ENCODE results near the gene TTC12. TPM values are rescaled to one million over a fixed set of nuclear protein-coding genes. Genes with fewer than 3 reads are reported as not detected.

TTC12 gene
- total RNA-seq, 4 donors from 2014 or later = 10.8 to 23.5 (median 17.2) TPM

DNA sequence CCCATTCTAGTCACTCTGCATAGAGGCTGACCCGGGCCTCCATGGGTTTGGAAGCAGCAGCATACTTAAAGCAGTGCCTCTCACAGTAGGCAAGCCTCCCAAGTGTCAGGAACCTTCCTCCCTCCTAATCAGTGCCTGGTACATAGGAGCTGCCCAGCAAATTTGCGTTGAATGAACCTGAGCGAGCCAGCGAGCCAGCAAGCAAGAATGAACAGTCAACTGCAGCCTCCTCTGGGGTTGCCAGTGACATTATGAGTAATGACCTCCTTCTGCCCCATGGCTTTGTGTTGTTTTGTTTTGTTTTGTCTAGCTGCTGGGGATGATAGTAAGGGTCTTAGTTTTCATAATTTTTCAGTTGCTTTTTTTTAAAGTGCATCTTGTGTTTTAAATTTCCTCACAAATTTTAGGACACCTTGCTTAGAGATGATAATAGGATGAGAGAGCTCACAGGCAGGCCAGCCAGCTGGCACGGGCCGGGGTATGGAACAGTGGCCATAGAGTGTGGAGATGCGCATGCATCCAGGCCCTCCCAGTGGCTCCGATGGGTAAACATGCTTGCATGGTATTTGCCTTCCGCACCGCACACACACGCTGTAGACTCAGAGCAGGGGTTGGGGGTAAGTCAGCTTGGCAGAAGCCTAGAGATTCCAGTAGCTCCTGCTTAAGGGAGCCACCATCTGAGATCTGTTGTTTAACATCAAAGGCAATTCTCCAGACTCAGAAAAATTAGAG, 36.1 kb downstream of the TTC12 start:
- TF ChIP-seq, protein P1, sequence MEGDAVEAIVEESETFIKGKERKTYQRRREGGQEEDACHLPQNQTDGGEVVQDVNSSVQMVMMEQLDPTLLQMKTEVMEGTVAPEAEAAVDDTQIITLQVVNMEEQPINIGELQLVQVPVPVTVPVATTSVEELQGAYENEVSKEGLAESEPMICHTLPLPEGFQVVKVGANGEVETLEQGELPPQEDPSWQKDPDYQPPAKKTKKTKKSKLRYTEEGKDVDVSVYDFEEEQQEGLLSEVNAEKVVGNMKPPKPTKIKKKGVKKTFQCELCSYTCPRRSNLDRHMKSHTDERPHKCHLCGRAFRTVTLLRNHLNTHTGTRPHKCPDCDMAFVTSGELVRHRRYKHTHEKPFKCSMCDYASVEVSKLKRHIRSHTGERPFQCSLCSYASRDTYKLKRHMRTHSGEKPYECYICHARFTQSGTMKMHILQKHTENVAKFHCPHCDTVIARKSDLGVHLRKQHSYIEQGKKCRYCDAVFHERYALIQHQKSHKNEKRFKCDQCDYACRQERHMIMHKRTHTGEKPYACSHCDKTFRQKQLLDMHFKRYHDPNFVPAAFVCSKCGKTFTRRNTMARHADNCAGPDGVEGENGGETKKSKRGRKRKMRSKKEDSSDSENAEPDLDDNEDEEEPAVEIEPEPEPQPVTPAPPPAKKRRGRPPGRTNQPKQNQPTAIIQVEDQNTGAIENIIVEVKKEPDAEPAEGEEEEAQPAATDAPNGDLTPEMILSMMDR (IDR thresholded peaks at IDR 0.05) = no peak
- TF ChIP-seq POLR2A (IDR thresholded peaks at IDR 0.05) (no peak), EP300 (IDR thresholded peaks at IDR 0.05) (no peak), POLR2AphosphoS5 (IDR thresholded peaks at IDR 0.05) (no peak)
- peaks cover 0 to 6% (median 0%) of the 10 kb centered on the region in 3 donors for H3K9me3 ChIP-seq
- no peak overlapping the region for H3K27ac ChIP-seq
- H3K27me3 ChIP-seq = no peaks in the 10 kb centered on the region
- 87 to 91% methylated on average over 6 to 9 of the region's 11 CpGs for WGBS, 2 donors (ENCODE audit: low coverage in 1 of 2)
- no peak for ATAC-seq
- H3K4me1 ChIP-seq = no peaks in the 10 kb centered on the region
- H3K4me3 ChIP-seq = no peak overlapping the region
- H3K36me3 ChIP-seq = peaks cover 0 to 80% of the 10 kb centered on the region in 2 donors

DNA sequence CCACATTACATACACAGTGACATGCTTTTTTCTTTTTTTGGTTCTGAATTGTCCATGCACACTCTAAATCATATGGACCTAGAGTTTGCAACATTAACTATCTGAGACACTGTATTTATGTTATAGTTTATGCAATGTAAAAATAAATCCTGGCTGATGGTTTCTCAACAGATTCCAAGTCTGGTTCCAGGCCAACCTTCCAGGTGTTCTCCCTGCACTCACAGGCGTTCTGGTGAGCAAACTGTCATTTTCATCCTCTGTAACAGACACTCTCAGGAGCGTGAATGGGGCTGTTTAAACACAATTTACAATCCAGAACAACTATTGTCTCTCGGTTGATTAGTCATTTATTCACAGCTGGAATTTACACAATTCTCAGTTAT, 36.7 kb downstream of the TTC12 start:
- H3K27ac ChIP-seq = no peak overlapping the region
- 43 to 50% methylated on average over 2 to 3 of the region's 3 CpGs for WGBS, 2 donors (ENCODE audit: low coverage in 1 of 2)
- ATAC-seq = no peak

DNA sequence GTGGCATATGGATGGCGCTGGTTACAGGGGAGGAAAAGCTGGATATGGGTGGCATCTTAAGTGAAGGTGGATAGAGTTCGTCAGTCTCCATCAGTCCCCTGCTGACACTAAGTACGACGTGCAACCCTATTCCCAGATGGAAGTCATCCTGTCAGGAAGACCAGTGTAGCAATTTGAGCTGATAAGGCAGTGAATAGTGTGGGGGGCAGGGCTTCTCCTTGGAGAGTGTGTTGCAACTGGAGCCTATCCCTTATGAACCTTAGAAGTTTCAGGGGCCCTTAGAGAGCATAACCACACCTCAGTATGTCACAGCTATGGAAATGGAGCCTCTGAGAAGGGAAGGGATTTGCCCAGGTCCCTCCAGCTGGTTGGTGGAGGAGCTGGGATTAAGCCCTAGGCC, 37.1 kb downstream of the TTC12 start:
- peaks cover 0 to 82% of the 10 kb centered on the region in 2 donors for H3K36me3 ChIP-seq
- TF ChIP-seq, protein P1 (IDR thresholded peaks at IDR 0.05) = no peak
- TF ChIP-seq POLR2A (IDR thresholded peaks at IDR 0.05) (no peak), EP300 (IDR thresholded peaks at IDR 0.05) (no peak), POLR2AphosphoS5 (IDR thresholded peaks at IDR 0.05) (no peak)
- no peak for ATAC-seq

More for the DNA sequence above, 36.7 kb downstream of the TTC12 start:
- peaks cover 0 to 7% (median under 1%) of the 10 kb centered on the region in 3 donors for H3K9me3 ChIP-seq
- TF ChIP-seq POLR2AphosphoS5 (IDR thresholded peaks at IDR 0.05) = no peak
- no peak for TF ChIP-seq EP300 (IDR thresholded peaks at IDR 0.05)
- TF ChIP-seq, protein P1 (IDR thresholded peaks at IDR 0.05) = no peak
- TF ChIP-seq POLR2A (IDR thresholded peaks at IDR 0.05) = no peak
- H3K4me3 ChIP-seq = no peak overlapping the region
- H3K4me1 ChIP-seq = no peaks in the 10 kb centered on the region
- no peaks in the 10 kb centered on the region for H3K27me3 ChIP-seq
- peaks cover 0 to 80% of the 10 kb centered on the region in 2 donors for H3K36me3 ChIP-seq

DNA sequence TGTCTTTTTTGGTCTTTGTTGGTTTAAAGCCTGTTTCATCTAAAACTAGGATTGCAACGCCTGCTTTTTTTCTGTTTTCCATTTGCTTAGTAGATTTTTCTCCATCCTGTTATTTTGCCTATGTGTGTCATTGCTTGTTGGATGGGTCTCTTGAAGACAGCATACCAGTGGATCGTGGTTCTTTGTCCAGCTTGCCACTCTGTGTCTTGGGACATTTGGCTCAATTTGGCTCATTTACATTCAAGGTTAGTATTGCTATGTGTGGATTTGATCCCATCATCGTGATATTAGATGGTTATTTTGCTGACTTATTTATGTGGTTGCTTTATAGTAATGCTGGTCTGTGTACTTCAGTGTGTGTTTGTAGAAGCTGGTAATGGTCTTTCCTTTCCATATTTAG, 41.8 kb downstream of the TTC12 start:
- ATAC-seq = no peak
- Histone ChIP-seq H3K4me1 (no peaks in the 10 kb centered on the region), H3K27ac (no peak overlapping the region), H3K9me3 (peaks cover 0 to 16% (median 2%) of the 10 kb centered on the region in 3 donors), H3K27me3 (no peaks in the 10 kb centered on the region), H3K4me3 (no peak overlapping the region), H3K36me3 (peaks cover 0 to 98% of the 10 kb centered on the region in 2 donors)
- WGBS, 2 donors (ENCODE audit: low coverage in 1 of 2) = 89 to 97% methylated on average over 3 of the region's 3 CpGs
- TF ChIP-seq, protein P1 (IDR thresholded peaks at IDR 0.05) = no peak
- TF ChIP-seq EP300 (IDR thresholded peaks at IDR 0.05) (no peak), POLR2AphosphoS5 (IDR thresholded peaks at IDR 0.05) (no peak)

More for the DNA sequence above, 37.1 kb downstream of the TTC12 start:
- H3K4me1 ChIP-seq = no peaks in the 10 kb centered on the region
- H3K9me3 ChIP-seq = peaks cover 0 to 11% (median 2%) of the 10 kb centered on the region in 3 donors
- no peak overlapping the region for H3K27ac ChIP-seq
- no peaks in the 10 kb centered on the region for H3K27me3 ChIP-seq
- WGBS, 2 donors (ENCODE audit: low coverage in 1 of 2) = 68 to 84% methylated on average over 4 of the region's 4 CpGs
- no peak overlapping the region for H3K4me3 ChIP-seq

DNA sequence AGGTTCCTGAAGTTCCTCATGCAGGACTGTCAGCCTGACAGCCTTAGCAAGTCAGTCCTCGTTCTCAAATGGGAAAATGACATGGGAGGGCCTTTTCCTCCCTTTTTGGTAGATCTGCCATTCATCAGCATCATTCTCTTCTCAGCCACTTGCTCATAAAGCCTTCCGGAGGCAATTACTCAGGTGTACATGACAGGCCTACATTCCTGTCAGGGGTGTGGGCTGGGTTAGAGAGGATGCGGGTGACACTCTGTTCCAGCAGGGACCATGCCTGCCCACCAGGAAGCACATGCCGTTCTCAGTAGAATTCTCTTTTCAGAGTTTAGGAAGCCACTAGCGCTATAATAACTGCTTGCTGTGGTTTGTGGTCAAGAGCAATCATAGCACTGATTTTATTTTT, 49.0 kb downstream of the TTC12 start:
- no peaks in the 10 kb centered on the region for H3K27me3 ChIP-seq
- TF ChIP-seq EP300 (IDR thresholded peaks at IDR 0.05) = no peak
- TF ChIP-seq, protein P1 (IDR thresholded peaks at IDR 0.05) = no peak
- TF ChIP-seq POLR2A (IDR thresholded peaks at IDR 0.05) = no peak
- TF ChIP-seq POLR2AphosphoS5 (IDR thresholded peaks at IDR 0.05) = no peak
- no peak for ATAC-seq
- no peak overlapping the region for H3K27ac ChIP-seq
- H3K36me3 ChIP-seq = peaks cover 0 to 100% of the 10 kb centered on the region in 2 donors
- H3K4me1 ChIP-seq = no peaks in the 10 kb centered on the region
- H3K9me3 ChIP-seq = no peaks in the 10 kb centered on the region
- 71% methylated on average over 5 of the region's 5 CpGs; no CpG with 5 or more reads in 1 of the 2 donors for WGBS, 2 donors (ENCODE audit: low coverage in 1 of 2)
- no peak overlapping the region for H3K4me3 ChIP-seq
